Sigmoid colon (tissue), 7 donors: ENCODE measurements around the gene HOXA10. TPM values are rescaled to one million over a fixed set of nuclear protein-coding genes. Genes with fewer than 3 reads are reported as not detected.
A peak's percentile ranks its signal among the peaks of the same experiment; 100 is the strongest.

ENCODE experiments used
- DNase-seq: peaks from one replicate; pipeline ENCODE4 v3.0.0-alpha.2; 2019
- H3K27ac ChIP-seq, 4 donors: fragments of 200-600 bp; sonication (generic); one replicate each; pipeline ENCODE4 v1.5.1; 2016 to 2019; ENCODE audit warnings: mild to moderate bottlenecking in 1 of 4
- H3K27me3 ChIP-seq, 3 donors: fragments of 200-600 bp; sonication (generic); one replicate each; pipeline ENCODE4 v1.5.1; 2019; ENCODE audit warnings: mild to moderate bottlenecking in 1 of 3
- H3K36me3 ChIP-seq, 4 donors: fragments of 200-600 bp; sonication (generic); one replicate each; pipeline ENCODE4 v1.5.1; 2016 to 2019
- H3K4me1 ChIP-seq, 4 donors: fragments of 200-600 bp; sonication (generic); one replicate each; pipeline ENCODE4 v1.5.1; 2017 to 2019
- H3K4me3 ChIP-seq, 4 donors: fragments of 200-600 bp; sonication (generic); one replicate each; pipeline ENCODE4 v1.5.1; 2017 to 2019; ENCODE audit warnings: mild to moderate bottlenecking in 2 of 4, moderate library complexity in 1 of 4
- H3K9me3 ChIP-seq, 4 donors: fragments of 200-600 bp in 3 of 4; sonication (generic) in 3 of 4; one replicate each; pipeline versions ENCODE4 v1.5.1 to v1.6.1; 2013 to 2019
- CTCF ChIP-seq, 4 experiments: fragments of 450-650 bp in 3 of 4; fragments of 200-600 bp in 1 of 4; IDR thresholded peaks; one replicate each; pipeline ENCODE4 v1.5.1; 2016 to 2019; ENCODE audit warnings: antibody characterized with exemption in 4 of 4, mild to moderate bottlenecking in 3 of 4, moderate library complexity in 2 of 4
- EP300 ChIP-seq, 4 donors: sonication (generic); formaldehyde crosslinking; IDR thresholded peaks; one replicate each; pipeline ENCODE4 v1.6.1; 2017; ENCODE audit warnings: antibody characterized with exemption in 4 of 4
- POLR2A ChIP-seq, 2 donors: fragments of 450-650 bp; IDR thresholded peaks; one replicate each; pipeline ENCODE4 v1.6.1; 2016; ENCODE audit warnings: antibody characterized with exemption in 2 of 2, mild to moderate bottlenecking in 2 of 2, moderate library complexity in 2 of 2
- POLR2AphosphoS5 ChIP-seq, 4 donors: sonication (generic); formaldehyde crosslinking; IDR thresholded peaks; one replicate each; pipeline ENCODE4 v1.6.1; 2017; ENCODE audit warnings: antibody characterized with exemption in 4 of 4
- WGBS, 2 donors: extraction: QIAGEN DNeasy Blood & Tissue Kit; methylation state at CpG; one replicate each; pipeline ENCODE4 v1.1.7; 2013; 5-methylcytosine and 5-hydroxymethylcytosine counted together
- intact Hi-C: fragments of 100-400 bp; cut with DNase I; formaldehyde crosslinking; loops from one replicate; pipeline ENCODE4 v1.15.1; 2023
- polyA plus RNA-seq, 3 donors: library from polyadenylated mRNA; stranded (reverse); fragments of 200-250 nt; gene quantifications; one replicate each; pipeline ENCODE4 v1.2.3, GENCODE V29; 2013
- total RNA-seq, 4 donors: library from RNA; depleted of rRNA; stranded (reverse); fragments of >200 nt; gene quantifications; one replicate each; pipeline ENCODE4 v1.1.0, GENCODE V29; 2016
- donor health status: healthy with polysubstance abuse.
- donor health status: Bipolar disorder and iron deficiency.
- donor health status: healthy.

Gene HOXA10
- total and polyA plus RNA-seq, 7 donors, result 22.2 to 64.0 (median 55.1) TPM

GRCh38 chr7:27134392-27134791 is 39.7 kb downstream of the HOXA10 start:
- H3K27me3 ChIP-seq, result no peaks in the 10 kb centered on the region
- H3K9me3 ChIP-seq, result no peaks in the 10 kb centered on the region
- peak overlapping the region; percentile 55 to 99 (median 92) for H3K27ac ChIP-seq
- peaks cover 0 to 81% (median 60%) of the 10 kb centered on the region in 4 donors for H3K4me1 ChIP-seq
- H3K4me3 ChIP-seq, result no peak overlapping the region
- TF ChIP-seq POLR2A (IDR thresholded peaks at IDR 0.05) (no peak), POLR2AphosphoS5 (IDR thresholded peaks at IDR 0.05) (peak in 3 of 4 donors; percentile 37 to 65 (median 63)), EP300 (IDR thresholded peaks at IDR 0.05) (no peak), CTCF (IDR thresholded peaks at IDR 0.05) (no peak)
- WGBS, 2 donors, result 5 to 18% methylated on average over 2 of the region's 2 CpGs
- peaks cover 0 to 4% (median 0%) of the 10 kb centered on the region in 4 donors for H3K36me3 ChIP-seq
- intact Hi-C loops, result no loop called here
- peak; percentile 85 for DNase-seq

- no peaks in the 10 kb centered on the region for H3K27me3 ChIP-seq
- 16 to 61% methylated on average over 18 of the region's 18 CpGs for WGBS, 2 donors
- DNase-seq, result peak; percentile 64
Measured at GRCh38 chr7:27133409-27134231, 40.5 kb downstream of the HOXA10 start.

GRCh38 chr7:27132978-27133377 is 41.1 kb downstream of the HOXA10 start:
- WGBS, 2 donors, result 11 to 53% methylated on average over 6 of the region's 6 CpGs
- H3K4me1 ChIP-seq, result peaks cover 0 to 88% (median 68%) of the 10 kb centered on the region in 4 donors
- no peaks in the 10 kb centered on the region for H3K9me3 ChIP-seq
- no peaks in the 10 kb centered on the region for H3K36me3 ChIP-seq
- peak overlapping the region; percentile 55 to 99 (median 92) for H3K27ac ChIP-seq
- DNase-seq, result peak; percentile 6
- no peaks in the 10 kb centered on the region for H3K27me3 ChIP-seq
- no peak overlapping the region for H3K4me3 ChIP-seq
- intact Hi-C loops, result no loop called here
- TF ChIP-seq POLR2AphosphoS5 (IDR thresholded peaks at IDR 0.05) (no peak), POLR2A (IDR thresholded peaks at IDR 0.05) (no peak), CTCF (IDR thresholded peaks at IDR 0.05) (no peak), EP300 (IDR thresholded peaks at IDR 0.05) (no peak)

More at GRCh38 chr7:27133409-27134231, 40.5 kb downstream of the HOXA10 start:
- Histone ChIP-seq H3K27ac (peak overlapping the region; percentile 55 to 99 (median 92)), H3K4me3 (no peak overlapping the region), H3K36me3 (no peaks in the 10 kb centered on the region), H3K9me3 (no peaks in the 10 kb centered on the region), H3K4me1 (peaks cover 0 to 88% (median 66%) of the 10 kb centered on the region in 4 donors)
- TF ChIP-seq EP300 (IDR thresholded peaks at IDR 0.05) (no peak), POLR2AphosphoS5 (IDR thresholded peaks at IDR 0.05) (peak in 1 of 4 donors; percentile 12)
- intact Hi-C loops, result no loop called here

- peak overlapping the region in 3 of 4 donors; percentile 91 to 99 (median 93) for H3K27ac ChIP-seq
- H3K4me3 ChIP-seq, result no peak overlapping the region
- no peaks in the 10 kb centered on the region for H3K9me3 ChIP-seq
- intact Hi-C loops, result no loop called here
- no peak for TF ChIP-seq POLR2A (IDR thresholded peaks at IDR 0.05)
- TF ChIP-seq EP300 (IDR thresholded peaks at IDR 0.05), result no peak
- no peak for TF ChIP-seq CTCF (IDR thresholded peaks at IDR 0.05)
- no peak for TF ChIP-seq POLR2AphosphoS5 (IDR thresholded peaks at IDR 0.05)
- H3K27me3 ChIP-seq, result no peaks in the 10 kb centered on the region
- no peaks in the 10 kb centered on the region for H3K36me3 ChIP-seq
- H3K4me1 ChIP-seq, result peaks cover 0 to 88% (median 72%) of the 10 kb centered on the region in 4 donors
- 28 to 69% methylated on average over 2 of the region's 2 CpGs for WGBS, 2 donors
- DNase-seq, result no peak
Measured at GRCh38 chr7:27132214-27132613, 41.9 kb downstream of the HOXA10 start.

GRCh38 chr7:27131390-27131819 is 42.7 kb downstream of the HOXA10 start:
- TF ChIP-seq EP300 (IDR thresholded peaks at IDR 0.05) (no peak), POLR2AphosphoS5 (IDR thresholded peaks at IDR 0.05) (no peak), POLR2A (IDR thresholded peaks at IDR 0.05) (no peak)

More at GRCh38 chr7:27131390-27131819, 42.7 kb downstream of the HOXA10 start:
- no peak for DNase-seq
- Histone ChIP-seq H3K27ac (peak overlapping the region; percentile 91 to 99 (median 94)), H3K4me1 (peaks cover 0 to 88% (median 68%) of the 10 kb centered on the region in 4 donors), H3K4me3 (peak overlapping the region; percentile 65 to 88 (median 80)), H3K36me3 (no peaks in the 10 kb centered on the region), H3K27me3 (no peaks in the 10 kb centered on the region), H3K9me3 (no peaks in the 10 kb centered on the region)
- WGBS, 2 donors, result 13 to 50% methylated on average over 12 of the region's 12 CpGs
- intact Hi-C loops, result loop anchor here (2.0 kb wide), 1 partner anchor 33 kb away; no protein-coding TSS in a partner anchor
